HG03064 (cell line): ENCODE results near the gene ZYX.

Experiments used
- ATAC-seq: cut with Tn5 transposase; IDR thresholded peaks from one replicate; pipeline ENCODE4 v1.9.1; 2021; ENCODE audit warnings: low read depth; ENCODE audit not compliant: unreplicated experiment

ZYX gene

DNA sequence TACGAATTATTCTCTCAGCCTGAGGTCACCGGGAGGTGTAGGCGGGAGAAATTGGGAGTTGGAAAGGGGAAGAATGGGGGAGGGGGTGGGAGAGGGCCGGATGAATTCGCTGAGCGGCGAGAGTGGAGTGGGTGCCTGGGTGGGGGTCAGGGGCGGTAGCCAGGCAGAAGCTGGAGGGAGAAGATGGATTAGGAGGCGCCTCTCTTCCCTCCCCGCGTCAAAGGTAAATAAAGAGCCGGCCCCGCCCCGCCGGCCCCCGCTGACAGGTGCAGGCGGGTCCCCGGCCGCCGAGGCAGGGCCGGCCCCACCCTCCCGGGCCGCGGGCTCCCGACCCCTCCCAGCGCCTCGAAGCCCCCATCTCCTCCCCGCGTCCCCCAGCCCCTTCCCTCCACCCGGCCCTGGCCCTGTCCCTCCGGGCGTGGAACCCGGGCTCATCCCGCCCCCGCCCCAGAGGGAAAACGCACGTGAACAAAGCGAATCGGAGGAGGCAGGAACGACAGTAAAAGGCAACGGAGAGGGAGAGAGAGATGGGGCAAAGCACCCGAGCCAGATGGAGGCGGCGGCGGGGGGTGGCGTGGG, 19.5 kb upstream of the ZYX start:
- ATAC-seq: no peak

DNA sequence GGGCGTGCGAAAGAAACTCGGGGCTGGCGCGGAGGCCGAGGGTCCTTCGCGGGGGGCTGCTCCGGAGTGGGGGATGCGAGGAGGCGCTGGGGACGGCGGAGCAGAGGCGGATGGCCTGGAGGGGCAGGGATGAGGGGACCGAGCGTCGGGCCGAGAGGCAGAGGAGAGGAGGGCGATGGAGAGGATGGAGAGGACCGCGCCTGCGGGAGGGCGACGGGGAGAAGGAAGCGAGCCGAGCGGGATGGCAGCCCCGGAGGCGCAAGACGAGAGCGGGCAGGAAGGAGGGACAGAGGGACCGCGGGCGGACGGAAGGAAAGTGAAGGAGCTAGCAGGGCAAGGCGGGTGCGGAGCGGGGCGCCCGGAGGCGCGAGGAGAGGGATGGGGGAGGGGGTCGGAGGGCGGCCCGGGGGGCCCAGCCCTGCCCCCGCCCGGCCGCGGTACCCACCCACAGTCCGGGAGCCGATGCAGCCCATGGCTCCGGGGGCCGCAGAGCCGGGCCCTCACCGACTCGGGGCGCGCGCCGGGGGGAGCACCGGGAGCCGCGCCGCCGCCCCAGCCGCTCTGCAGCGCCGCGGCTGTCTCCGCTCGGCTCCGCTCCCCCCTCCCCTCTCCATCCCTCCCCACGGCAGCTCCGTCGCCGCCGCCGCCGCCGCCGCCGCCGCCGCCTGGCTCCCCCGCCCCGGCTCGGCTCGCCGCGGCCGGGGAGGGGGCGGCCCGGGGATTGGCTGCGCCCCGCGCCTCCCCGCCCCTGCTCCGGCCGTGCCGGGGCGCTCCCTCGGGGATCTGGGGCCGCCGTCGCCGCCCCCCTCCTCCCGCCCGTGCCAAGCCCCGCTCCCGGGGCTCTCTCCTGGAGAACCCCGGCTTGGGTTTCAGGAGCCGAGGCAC, 18.8 kb upstream of the ZYX start, which contains the start of gene FAM131B:
TSS of gene FAM131B (minus strand) at position 583 of the 885 bp plus-strand sequence. CDS start at position 473, 110 bp downstream.
- ATAC-seq: no peak

DNA sequence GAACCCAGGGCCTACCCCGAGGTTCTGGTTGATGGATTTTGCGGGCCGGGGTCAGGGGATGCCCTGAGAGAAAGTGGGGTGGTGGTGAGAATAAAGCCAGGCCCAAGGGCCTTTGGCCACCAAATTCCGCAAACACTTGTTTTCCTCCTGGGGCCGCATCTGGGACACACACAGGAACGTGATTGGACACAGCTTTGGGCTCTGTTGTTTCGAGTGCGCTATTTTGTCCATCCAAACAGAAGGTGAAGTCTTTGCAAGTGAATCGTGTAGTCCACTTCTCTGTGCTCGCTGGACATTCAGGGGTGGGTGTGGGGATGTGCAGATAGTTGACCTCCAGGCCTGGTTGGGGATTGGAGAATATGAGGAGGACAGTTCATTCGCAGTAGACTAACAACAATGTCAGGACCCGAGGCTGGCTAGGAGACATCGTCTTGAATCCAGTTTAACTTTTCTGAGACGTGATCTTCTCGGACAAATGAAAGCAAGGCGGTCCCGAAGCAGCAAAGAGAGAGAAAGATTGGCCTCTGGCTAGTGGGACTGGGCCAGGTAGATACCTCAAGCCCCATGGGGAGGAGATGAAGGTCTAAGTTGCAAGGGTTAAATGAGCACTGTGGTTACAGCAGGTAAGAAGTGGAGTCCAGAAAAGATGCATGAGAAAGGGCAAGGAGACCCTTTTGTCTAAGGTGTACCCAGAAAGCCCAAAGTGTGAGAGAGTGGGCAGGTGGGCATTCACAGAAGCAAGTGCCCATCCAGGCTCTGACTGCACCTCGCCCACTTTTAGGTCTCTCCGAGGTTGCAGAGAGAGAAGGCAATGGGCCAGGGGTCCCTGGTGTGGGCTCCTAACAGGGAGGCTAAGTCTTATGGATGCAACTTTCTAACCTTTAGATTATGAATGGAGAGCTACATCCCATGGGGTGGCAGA, 17.9 kb upstream of the ZYX start:
- no peak for ATAC-seq

DNA sequence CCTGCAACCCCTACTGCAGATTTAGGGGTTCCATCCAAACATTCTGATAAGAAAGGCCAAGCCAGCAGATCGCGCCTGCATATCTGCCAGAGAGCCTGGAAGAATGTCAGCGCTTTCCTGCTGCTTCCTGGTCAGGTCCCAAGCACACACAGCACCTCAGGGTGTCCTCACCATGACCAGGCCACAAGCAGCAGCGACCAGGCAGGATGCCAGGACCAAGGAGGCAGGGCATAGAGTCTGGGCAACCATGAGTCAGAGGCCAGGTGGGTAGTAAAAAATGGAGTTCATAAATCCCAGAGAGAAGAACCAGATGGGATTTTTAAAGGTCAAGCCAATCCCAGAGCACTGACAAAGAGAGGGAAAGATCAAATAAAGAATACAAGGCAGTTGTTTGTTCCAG, 13.2 kb upstream of the ZYX start:
- ATAC-seq: no peak

DNA sequence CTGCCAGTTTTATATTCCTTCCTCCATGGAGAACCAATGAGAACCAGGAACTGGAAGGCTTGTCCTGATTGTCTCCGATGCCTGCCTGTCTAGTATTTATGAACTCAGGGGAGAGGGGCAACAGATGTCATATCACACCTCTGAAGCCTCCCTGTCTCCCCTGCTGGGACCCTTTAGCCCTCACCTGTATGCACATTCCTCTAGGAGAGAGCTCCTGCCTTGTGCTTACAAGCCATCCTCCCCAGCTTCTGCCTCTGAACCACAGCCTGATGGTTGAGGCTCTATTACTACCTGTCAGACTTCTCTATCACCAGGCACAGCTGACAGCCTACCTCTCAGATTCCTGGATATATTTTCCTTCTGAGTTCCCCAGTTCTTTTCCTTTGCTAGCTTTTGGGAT, 12.8 kb upstream of the ZYX start:
- no peak for ATAC-seq

DNA sequence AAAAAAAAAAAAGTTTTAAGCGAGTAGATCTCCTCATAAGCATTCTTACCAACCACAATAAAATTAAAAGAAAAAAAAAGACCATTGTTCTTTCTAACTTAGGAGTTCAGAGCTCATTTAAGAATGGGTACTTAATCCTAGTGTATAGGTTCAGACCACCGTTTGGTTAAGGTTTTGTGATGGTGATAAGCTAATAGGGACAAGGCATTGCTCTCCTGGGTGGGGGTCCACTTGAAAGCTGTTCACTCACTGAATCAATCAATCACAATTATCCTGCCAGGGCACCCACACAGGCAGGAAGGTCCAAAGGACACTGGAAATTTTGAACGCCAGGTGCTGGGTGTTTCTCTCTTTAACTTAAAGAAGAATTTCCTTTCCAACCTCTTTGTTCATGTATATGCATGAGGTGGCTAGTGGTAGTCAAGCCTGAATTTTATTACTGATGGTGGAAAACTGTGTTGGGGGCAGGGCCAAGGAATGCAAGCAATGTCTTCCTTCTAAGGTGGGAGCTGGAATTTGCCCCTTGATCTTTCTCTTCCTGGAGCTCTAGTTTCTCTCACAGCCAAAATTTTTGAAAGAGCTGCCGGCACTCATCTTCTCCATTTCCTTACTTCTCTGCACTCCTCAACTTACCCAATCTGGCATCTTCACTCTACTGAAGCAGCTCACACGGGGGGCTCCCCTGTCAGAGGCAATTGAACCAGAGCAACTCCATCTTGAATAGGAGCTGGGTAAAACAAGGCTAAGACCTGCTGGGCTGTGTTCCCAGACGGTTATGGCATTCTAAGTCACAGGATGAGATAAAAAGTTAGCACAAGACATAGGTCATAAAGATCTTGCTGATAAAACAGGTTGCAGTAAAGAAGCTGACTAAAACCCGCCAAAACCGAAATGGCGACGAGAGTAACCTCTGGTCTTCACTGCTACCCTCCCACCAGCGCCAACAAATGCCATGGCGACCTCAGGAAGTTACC, 11.2 kb upstream of the ZYX start:
- no peak for ATAC-seq

DNA sequence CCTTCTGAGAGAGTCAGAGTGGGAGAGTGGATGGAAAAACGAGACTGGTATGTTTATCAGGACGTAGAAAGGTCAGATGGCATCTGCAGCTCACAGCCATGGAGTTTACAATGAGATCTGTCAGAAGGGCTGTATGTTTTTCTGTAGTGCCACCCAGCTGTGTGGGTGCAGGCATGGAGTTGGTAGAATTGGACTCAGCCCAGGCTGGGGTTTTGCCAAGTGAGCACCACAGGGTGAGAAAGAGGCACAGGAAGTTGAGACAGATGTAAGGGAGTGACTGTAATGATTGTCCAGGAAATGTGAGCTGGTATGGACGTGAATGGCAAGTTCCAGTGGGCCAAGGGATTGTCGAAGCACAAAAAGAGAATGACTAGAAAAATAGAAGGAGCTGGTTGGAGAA, 9.1 kb upstream of the ZYX start:
- no peak for ATAC-seq

DNA sequence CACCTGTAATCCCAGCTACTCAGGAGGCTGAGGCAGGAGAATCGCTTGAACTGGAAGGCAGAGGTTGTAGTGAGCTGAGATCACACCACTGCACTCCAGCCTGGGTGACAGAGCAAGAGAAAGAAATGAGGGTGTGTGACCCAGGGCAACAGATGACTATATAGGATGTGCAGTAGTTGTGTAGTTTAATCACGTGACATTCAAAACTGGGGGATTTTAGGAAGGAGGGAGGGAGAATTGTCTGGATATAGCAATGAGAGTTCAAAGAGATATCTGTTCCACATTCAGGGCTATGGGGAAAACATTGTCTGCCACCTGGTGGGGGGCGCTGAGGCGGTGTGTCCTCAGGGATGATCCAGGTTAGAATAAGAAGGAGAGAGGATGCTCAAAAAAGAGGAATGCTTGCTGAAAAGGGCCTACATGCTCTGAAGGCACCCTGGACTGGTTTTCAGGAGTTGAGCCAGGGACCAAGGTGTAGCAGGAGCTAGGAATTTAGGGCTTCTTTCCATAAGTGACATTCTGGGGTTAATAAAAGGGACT, 7.8 kb upstream of the ZYX start:
- no peak for ATAC-seq

DNA sequence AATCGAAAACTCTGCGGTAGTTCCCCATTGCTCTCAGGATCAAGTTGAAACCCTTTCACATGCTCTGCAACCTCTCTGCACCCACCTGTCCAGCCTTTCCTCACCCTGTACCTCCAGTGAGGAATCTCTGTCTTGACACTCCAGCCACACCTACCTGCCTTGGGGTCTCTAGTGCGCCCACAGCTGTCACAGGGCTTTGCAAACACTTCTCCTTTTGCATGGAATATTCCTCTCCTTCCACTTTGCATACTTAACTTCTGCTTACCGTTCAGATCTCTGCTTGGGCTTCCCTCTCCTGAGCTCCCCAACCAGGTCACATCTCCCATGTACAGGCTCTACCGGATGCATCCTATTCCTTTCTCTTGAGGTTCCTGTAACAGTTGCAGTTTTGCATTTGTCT, 6.6 kb upstream of the ZYX start:
- no peak for ATAC-seq

DNA sequence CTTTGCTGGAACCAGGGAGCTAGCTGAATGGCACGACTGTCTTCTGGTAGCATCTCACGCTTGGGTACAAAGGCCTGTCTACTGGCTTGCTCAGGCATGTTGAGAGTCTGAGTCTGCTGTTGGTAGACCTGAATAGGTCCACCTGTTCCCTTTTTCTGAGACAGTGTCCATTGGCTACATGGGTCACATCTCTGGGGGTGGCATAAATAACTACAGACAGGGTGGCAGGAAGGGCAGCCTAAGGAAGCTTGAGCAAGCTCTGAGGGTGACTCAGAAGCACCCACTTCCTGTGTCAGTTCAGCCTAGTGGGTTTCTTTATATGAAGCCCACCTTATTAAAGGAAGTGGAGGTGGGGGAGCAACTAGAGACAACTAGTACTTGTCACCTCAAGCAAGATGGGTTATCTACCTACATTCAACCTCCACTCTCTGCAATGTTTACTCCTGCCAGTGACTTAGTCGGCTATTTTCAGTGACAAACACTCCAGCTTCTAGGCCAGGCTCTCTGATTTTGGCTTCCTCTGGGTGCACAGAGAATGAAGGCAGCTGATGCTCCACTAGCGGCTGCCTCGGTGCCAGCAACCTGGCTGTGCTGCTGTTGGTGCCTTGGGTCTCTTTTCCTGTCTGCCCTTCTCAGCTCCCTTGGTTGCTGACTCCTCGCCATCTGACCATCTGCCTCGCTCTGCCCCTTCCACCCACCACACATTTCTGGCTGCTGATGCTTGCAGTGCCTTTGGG, 5.7 kb upstream of the ZYX start:
- ATAC-seq: no peak

DNA sequence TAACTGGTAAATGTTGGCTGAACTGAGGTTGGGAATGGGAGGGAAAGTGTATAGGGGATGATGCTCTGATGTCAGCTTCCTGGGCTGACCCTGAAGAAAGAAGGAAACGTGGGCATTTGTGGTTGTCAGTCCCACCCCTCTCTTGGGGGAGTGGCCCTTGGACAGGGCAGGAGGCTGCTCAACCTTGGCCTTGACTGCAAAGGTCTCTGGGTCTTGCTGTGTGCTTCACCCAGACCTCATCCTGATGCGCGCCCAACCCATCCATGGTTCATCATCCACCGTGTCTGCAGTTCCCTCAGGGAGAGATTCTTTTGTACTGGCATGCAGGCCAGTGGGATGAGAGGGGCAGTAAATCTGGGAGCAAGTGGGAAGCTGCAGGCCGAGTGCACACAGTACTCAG, 4.7 kb upstream of the ZYX start:
- ATAC-seq: no peak

DNA sequence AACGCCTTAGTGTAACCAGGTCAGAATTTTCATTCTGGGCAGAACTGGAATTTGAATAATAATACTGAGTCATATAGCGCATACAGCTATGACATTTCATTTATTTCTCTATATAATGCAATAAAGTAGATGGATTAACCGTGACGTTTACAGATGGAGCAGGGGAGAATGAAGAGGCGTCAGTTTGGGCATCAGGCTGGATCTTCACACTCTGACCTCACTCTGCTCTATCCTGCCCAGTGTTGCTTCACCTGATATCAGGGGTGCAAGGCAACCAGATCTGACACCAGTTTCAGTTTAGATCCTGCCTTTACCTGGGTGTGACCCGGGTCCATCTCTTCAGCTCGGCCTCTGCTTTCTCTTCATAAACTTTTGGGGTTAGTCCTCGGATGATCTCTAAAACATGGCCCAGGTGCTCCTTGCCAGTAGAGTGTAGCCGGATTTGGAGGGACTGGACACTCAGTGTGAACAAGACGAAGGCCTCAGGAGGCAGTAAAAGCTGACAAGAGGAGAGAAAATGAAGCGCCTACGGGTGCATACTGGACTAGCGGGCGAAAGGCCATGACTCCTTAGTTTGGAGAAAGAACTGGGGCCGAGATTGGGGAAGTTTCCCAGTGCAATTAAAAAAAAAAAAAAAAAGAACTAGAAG, 1.4 kb upstream of the ZYX start:
- ATAC-seq: no peak

DNA sequence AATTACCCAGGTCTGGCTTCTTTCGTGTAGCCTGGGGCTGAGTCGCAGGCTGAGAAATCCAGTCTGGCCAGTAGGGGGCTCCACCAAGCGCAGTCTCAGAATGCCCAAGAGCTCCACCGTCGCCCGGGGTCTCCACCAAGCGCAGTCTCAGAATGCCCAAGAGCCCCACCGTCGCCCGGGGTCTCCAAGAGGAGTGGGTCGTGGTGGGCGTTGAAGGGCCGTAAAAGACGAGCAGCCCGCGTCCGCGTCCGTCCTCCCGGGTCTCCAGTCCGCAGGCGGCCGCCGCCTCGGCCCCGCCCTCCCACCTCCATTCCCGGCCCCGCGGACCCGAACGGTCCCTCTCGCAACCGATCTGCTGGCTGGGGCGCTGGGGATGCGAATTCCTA, 892 bp upstream of the ZYX start:
- peak; percentile 50 for ATAC-seq

DNA sequence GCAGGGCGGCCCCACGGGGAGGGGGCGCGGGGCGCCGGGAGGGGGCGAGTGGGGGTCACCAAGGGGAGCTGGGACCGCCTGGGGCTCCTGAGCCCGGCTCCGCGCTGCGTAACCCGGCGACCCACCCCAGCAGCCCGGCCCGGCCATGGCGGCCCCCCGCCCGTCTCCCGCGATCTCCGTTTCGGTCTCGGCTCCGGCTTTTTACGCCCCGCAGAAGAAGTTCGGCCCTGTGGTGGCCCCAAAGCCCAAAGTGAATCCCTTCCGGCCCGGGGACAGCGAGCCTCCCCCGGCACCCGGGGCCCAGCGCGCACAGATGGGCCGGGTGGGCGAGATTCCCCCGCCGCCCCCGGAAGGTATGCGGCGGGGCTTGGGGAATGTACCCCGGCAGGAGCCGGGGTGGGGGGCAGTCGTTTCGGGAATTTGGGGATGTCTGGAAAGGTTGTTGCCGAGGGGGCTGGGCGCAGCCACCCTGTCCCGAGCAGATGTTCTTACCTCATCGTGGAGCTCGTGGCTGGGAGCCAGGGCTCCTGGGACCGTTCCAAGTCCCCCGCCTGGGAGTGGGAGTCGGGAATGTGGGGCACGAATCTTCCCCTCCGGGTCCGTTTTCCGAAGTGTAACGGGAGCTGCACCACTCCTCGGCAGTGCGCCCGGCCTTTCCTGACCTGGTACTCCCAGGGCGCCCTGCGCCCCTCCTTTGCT, 431 bp downstream of the ZYX start:
- peak; percentile 7 for ATAC-seq

DNA sequence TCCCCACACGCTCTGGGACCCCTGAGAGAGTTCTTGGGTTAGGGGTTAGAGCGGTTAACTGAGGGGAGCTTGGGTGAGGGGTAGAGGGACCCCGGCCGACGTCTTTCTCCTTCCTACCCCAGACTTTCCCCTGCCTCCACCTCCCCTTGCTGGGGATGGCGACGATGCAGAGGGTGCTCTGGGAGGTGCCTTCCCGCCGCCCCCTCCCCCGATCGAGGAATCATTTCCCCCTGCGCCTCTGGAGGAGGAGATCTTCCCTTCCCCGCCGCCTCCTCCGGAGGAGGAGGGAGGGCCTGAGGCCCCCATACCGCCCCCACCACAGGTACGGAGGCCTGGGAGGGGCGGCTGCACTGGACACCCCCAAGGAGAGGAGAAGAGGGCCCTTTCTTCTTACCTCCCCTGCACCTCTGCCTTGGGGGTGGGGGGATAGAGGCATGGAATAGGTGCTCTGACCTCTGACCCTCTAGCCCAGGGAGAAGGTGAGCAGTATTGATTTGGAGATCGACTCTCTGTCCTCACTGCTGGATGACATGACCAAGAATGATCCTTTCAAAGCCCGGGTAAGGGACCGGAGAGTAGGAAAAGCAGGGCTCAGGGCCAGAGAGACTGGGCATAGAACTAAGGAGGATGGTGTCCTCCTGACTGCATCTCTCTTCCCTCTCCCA, 1.1 kb downstream of the ZYX start:
- ATAC-seq: no peak

DNA sequence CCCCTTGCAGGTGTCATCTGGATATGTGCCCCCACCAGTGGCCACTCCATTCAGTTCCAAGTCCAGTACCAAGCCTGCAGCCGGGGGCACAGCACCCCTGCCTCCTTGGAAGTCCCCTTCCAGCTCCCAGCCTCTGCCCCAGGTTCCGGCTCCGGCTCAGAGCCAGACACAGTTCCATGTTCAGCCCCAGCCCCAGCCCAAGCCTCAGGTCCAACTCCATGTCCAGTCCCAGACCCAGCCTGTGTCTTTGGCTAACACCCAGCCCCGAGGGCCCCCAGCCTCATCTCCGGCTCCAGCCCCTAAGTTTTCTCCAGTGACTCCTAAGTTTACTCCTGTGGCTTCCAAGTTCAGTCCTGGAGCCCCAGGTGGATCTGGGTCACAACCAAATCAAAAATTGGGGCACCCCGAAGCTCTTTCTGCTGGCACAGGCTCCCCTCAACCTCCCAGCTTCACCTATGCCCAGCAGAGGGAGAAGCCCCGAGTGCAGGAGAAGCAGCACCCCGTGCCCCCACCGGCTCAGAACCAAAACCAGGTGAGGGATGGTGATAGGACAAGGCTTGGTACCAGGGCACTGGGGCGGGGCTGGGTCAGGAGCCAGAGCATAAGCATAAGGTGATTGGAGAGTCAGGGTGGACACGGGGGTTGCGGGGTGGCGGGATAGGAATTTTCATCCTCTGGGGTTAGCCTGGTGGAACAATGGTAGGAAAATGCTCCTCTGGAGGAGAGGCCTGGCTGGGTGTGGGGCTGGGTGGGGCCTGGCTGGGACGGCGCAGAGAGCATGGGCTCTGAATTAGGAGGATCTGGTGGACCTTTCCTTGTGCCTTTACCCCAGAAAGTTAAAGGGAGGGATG, 1.9 kb downstream of the ZYX start:
- ATAC-seq: no peak

DNA sequence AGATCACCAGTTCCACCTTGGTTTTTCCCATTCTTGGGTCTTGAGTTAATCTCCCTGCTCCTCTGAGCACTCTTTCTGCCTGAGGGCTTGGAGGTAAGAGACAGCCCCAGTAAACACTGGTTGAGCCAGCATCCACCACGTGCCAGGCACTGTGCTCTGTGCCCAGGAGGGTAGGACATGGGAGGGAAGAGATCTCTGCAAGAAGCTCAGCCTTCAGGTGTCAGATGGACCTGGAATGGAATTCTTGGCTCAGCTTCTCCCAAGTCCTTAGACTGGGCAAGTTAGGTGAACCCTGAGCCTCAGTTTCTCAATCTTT, 2.5 kb downstream of the ZYX start:
- ATAC-seq: no peak
